EL (cell line): ENCODE measurements around the gene CLTC.

Source experiments
- DNase-seq: peaks from one replicate; pipeline ENCODE4 v3.0.0-alpha.2; 2016

Gene CLTC

DNA sequence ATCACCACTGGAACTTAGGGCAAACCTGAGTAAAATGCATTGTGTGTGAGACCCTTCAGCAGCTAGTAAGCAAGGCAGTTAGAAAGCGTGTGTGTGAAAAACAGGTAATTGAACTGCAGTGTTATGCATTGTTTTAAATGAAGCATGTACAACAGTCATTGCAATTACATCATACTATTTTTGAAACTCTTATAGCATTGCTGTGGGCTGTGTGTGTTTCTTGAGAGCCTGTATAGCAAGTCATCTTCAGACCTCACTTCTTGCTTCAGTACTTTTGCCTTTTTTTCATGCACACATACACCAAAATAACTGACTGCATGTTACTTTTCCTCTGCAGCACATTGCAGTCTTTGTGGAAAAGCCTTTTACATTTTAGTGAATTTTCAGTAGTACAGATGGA, 68.3 kb downstream of the CLTC start:
- DNase-seq: no peak

DNA sequence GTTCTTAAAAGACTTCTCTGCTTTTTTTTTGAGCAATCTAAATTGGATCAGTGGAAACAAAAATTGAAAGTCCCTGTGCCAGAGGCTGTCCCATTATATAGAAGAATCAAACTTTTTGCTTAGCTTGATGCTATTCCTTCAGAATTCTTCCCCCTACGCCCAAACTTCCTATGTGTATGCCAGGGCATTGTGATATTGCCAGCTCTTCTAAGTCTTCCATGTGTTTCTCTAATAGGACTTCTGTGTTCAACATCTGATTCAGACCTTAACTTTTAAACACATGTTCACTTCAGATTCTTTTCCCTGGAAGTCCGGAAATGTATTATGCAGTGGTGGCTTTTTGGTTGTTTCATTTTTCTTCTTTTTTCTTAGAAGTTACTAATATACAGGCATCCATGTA, 68.8 kb downstream of the CLTC start:
- DNase-seq: no peak

DNA sequence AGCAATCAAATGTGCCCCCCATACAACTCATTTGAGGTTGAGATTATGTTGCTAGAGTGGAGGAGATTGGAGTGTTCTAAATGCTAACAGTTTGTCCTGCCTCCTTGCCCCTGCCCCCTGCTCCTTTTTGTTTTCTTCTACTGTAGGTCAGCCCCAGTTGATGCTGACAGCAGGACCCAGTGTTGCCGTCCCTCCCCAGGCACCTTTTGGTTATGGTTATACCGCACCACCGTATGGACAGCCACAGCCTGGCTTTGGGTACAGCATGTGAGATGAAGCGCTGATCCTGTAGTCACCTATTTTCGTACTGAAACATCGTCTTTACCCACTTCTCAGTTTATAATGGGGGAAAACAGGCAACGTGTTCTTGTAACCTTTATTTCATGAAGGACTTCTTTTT, 73.9 kb downstream of the CLTC start:
- DNase-seq: no peak

DNA sequence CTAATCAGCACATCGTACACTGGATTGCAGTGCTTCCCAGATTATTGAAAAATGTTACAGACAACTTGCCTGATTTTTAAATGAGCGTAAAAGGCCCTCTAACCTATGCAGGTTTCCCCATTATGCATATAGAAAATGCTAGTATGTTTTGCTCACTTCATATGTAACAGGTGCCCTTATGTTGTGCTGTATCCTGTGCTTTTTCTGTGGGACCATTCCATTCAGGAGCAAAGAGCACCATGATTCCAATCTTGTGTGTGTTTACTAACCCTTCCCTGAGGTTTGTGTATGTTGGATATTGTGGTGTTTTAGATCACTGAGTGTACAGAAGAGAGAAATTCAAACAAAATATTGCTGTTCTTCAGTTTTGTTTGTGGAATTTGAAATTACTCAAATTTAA, 74.6 kb downstream of the CLTC start:
- no peak for DNase-seq

DNA sequence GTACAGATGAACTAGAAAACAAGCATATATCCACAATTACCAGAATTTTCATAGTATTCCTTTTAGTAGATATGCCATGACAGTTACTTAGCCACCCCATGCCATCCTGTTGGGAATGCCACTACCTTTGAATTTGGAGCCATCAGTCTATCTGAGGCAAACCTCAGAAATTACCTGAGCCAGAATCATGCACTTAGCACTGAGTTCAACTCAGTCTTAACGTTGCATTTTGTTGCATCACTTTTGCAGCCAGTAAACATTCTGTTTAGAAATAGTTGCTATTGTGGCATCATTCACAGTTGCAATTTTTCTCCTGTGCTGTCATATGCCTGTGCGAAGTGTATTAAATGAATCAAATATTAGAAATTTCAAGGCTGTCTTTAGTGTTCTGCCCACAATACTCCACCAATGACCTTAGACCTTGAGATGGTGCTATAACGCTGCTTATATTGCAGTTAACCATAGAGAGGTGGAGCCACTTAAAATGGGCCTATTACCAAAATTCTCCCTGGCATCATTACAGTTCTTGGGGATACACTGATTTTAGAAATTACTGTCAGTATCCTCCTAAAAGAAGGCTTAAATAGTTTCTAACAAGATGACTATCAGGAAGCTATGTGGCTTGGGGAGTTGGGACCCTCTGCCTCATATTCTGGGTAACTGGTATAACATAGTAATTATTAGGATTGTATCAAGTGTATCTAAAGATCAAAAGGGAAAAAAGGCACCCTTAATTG, 76.4 kb downstream of the CLTC start:
- DNase-seq: no peak

DNA sequence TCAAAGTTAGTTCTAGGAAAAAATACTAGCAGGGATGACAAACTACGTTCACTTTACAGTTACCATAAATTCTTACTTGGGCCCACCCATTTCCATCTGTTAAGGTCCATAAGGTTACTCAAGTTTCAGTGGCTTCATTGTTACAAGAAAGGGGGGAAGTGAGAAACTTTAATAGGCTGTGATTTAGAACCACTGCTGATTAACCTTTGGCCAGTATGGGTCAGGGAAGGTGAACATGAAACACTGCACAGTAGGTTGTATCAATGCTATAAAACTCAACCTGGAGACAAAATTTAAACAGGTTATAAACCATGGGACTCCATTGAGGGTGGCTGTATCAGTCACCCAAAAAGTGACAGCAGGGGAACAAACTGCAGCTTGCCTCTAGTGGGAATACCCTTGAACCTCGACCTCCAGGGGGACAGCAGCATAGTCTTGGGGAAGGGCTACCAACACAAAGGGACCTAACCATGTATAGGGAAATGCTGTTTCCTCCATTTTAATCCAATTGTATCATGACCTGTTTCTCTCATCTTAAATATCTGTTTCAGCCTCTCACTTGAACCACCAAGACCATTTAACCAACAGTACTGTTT, 77.1 kb downstream of the CLTC start:
- no peak for DNase-seq

DNA sequence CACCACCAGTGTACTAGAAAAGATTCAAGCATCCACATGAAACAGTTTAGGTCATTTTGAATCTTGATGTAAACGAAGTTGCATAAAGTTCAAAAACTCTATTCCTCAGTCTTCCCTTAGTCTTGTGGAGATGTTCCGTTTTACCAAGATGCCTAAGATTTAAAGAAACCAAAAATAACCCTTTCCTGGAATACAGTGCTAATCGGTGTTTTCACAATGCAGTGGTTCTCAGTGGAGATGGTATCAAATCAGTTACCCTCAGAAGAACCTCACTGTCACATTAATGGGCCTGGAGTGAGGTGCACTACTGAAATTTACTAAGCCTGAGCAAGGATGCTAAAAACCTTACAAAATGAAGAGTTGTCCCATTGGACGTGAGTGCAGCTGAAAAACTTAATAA, 78.4 kb downstream of the CLTC start:
- DNase-seq: no peak

DNA sequence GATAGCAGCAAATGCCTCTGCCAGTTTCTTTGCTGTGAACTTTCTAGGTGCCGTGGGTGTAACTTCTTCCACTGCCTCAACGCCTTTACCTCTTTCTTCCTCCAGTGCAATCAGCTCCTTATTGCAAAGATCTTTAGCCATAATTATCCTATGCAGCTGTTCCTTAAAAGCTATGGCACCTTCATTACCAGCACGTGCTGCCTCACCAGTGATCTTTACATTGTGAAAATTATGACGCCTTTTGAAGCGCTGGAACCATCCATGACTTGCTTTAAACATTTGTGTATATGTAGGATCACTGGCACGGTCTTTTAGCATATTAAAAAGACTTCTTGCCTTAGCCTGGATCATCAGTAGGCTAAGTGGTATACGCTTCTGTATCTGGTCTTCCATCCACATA, 79.5 kb downstream of the CLTC start:
- DNase-seq: no peak

DNA sequence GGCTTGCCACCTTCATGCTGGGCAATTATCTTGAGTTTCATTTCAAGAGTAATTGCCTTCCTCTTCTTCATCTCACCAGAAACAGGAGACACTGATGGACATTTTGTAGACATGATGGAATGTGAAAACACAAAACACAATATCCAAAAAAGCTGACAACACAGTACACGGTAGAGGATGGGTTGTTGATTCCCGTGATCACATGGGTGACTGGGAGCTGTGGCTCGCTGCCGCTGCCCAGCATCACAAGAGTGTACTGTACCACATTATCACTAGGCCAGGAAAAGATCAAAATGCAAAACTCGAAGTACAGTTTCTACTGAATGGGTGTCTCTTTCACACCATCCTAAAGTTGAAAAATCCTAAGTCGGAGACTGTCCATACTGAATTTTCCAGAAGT, 80.1 kb downstream of the CLTC start:
- DNase-seq: no peak

DNA sequence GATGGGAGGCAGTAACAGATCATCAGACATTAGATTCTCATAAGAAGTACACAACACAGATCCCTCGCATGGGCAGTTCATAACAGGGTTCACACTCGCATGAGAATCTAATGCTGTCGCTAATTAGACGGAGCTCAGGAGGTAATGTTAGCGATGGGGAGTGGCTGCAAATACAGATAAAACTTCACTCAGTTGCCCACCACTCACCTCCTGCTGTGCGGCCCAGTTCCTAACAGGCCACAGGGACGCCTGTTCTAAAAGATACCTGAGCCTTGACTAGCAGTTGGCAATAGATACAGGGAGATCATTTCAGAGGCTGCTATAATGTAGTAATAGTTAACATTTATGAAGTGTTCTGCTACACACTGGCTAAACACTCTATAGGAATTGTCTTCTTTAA, 82.6 kb downstream of the CLTC start:
- DNase-seq: no peak

DNA sequence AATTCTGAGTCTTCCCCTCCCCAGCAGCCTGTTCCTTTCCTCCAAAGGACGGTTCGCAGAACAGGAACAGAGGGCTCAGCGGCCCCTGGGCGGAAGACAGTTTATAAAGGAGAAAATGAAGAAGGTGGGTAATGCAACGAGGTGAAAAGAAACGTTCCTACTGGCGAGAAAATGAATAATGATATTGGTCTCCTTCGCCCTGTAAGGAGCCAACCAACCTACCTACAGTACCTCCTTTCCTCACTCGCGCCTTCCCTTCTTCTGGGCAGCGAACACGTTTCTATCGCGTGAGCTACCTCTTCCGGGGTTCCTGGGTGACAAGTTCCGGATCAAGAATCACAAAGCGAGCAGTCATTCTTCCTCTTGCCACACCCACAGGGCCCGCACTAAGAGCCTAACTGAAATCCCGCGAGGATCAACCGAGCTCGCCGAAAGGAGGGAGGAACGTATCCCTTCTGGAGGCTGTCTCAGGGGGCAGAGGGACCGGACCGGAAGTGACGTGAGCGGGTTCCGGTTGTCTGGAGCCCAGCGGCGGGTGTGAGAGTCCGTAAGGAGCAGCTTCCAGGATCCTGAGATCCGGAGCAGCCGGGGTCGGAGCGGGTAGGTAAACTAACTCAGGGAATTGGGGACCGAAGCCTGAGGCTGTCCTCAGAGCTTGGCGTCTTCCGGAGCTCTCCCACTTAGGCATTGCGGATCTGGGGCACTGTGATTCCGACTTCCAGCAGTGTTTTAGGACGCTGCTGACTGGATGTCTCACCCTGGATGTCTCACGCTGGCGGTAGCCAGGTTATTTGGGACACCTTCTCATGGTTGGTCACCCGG, 87.7 kb downstream of the CLTC start, which contains the start of the genes PTRH2 and VMP1:
Gene PTRH2 (minus strand): TSS at position 282 of the 822 bp plus-strand sequence. CDS start 9,452 bp downstream, outside the sequence.
Gene VMP1 (plus strand): TSS at position 506 of the 822 bp plus-strand sequence. CDS start 23,793 bp downstream, outside the sequence.
- peak; percentile 100 for DNase-seq

DNA sequence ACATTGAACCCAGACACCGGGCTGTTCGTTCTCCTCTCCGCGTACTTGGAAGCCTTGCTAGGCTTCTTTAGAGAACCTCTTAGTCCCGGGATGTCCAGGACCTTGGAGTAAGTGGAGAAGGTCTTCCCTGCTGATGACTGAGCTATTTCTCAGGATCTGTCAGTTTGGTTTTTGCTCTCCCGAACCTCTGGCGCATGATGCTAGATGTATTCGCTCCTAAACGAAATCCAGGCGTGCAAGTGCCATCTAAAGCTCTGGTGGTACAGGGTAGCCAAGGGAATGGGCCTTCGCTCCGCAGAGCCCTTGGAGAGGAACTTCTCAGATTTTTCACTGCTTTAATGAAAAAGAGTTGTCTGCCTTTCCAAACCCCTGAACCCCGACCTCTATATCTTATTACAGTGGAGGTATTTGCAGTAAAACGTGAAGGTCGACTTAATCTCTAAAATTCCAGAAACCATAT, 88.3 kb downstream of the CLTC start:
- DNase-seq: no peak

DNA sequence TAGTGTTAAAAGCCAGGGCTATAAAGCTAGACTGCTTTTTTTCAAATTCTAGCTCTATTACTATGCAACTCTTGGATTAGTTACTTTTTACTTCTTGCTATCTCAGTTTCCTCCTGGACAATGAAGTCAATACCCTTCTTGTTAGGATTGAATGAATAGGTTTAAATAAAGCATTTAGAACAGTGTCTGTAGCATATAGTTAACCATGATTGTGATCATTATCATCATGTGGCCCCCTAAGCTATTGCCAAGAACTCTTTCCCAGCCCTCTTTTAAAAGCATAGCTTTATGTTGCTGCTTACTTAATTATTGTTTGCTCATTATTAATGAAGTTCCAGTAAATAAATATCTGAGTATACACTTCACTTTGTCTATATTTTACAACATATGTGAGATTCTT, 92.2 kb downstream of the CLTC start:
- no peak for DNase-seq

DNA sequence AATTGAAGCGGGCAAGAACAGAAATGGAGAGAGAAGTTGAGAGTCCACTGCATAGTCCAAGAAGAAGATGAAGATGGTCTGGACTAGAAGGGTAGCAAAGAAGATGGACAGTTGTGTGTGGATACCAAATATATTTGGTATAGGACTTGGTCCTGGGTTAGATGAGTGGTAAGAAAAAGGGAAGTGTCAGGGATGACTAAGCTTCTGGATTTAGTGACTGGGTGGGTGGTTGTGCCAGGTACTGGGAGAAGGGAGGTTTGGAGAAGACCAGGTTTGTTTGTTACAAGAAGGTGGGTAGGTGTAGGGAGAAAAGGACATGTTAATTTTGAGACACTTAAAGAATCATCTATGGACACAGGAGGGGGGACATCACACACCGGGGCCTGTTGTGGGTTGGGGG, 93.2 kb downstream of the CLTC start:
- DNase-seq: no peak

DNA sequence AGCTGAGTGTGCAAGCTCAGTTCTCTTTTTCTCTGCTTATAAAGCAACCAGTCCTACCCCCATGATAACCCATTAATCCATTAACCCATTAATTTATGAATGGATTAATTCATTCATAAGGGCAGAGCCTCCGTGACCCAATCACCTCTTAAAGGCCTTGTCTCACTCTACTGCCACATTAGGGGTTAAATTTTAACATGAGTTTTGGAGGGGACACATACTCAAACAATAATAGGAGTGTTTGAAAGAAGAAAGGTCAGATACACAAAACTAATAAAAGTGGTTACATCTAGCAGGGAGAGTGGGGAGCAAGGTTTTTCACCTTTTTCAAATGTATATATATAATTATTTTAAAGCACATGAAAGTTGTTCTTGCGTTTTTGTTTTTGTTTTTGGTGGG, 94.6 kb downstream of the CLTC start:
- DNase-seq: no peak

DNA sequence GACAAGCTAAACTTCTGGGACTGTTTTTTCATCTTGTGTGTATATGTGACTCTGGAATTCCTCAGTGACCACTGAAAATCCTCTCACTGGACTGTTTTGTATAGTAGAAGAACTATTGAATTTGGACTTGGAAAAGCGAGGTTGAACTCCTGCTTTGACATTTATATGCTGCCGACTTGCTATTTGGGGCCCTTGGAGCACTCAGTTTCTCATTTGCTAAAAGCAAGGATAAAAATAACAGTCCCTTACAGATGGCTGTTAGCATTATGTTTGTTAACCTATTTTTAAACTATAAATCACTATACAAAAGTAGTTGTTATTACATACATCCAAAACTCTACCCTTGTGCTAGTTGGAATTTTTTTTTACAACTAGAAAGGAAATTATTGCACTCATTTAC, 96.7 kb downstream of the CLTC start:
- DNase-seq: no peak

DNA sequence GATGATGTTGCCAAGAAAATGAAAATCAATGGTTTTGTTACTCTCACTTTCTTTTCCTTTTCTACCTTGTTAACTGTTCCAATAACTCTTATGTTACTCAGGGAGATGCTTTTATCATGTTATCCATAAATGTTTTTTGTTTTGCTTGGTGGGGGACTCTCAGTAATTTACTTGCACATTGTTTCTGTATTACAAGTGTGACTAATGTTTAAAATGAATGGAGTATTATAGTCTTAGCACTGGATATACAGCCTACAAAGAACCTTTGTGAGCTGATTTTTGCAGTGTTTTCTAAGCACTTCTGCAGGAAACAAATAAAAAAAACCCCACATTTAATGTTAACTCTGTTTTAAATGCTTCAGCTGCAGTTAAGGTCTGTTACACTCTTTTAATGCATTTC, 99.8 kb downstream of the CLTC start:
- DNase-seq: no peak

DNA sequence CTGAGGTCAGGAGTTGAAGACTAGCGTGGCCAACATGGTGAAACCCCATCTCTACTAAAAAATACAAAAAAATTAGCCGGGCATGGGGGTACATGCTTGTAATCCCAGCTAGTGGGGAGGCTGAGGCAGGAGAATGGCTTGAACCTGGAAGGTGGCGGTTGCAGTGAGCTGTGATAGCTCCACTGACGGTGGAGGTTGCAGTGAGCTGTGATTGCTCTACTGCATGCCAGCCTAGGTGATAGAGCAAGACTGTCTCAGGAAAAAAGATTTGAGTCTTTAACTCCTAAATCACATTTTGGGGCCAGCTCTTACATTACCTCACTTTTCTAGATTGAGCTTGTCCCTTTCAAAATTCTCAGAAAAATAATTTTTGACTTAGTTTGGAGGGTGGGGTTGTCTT, 102.9 kb downstream of the CLTC start:
- DNase-seq: no peak

DNA sequence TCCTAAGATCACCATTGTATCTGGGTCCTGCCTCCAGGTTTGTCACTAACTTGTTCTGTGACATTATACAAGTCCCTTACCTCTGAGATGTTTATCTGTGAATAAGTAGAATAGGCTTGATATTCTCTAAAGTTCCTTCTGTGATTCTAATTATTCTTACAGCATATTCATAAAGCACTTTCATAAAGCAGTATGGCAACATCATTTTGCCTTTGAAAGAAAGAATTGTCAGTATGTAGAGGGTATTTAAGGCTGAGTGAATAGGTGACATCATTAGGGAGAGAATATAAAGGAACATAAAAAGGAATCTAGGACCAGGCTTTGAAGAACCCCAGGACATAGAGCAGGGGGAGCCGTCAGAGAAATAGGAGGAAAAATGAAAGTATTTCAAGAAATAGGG, 103.3 kb downstream of the CLTC start:
- no peak for DNase-seq

DNA sequence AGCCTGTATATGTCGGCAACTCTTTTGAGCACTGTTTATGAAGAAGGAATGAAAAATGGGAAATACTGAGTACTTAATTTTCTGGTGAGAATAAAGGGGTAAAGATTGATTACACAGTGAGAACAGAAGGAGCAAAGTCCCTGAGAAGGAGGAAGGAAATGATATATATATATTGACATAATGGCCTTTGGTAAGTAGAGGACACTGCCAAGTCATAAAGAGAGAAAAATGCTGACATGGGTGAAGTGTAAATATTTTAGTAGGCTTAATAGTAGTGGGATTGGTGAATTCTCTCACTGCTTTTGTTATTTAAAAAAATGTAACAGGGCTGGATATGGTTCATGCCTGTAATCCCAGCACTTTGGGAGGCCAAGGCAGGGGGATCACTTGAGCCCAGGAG, 103.9 kb downstream of the CLTC start:
- DNase-seq: no peak

DNA sequence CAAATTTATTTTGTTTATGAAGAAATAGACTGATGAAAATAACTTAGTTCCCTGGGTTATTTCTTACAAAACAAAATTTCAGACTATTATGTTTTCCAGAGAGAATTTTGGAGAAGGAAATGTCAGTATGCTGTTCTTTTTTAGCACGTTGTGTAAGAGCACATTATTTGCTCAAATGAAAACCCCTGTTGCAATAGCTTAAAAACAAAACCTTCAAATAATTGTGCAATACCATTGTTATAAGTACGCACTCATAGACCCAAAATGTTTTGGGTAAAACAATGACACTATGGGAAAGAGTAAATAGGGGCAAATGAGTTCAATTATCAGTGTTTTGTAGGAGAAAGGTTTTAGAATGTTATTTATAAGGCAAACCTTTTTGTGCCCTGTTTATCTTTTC, 106.0 kb downstream of the CLTC start:
- DNase-seq: no peak

DNA sequence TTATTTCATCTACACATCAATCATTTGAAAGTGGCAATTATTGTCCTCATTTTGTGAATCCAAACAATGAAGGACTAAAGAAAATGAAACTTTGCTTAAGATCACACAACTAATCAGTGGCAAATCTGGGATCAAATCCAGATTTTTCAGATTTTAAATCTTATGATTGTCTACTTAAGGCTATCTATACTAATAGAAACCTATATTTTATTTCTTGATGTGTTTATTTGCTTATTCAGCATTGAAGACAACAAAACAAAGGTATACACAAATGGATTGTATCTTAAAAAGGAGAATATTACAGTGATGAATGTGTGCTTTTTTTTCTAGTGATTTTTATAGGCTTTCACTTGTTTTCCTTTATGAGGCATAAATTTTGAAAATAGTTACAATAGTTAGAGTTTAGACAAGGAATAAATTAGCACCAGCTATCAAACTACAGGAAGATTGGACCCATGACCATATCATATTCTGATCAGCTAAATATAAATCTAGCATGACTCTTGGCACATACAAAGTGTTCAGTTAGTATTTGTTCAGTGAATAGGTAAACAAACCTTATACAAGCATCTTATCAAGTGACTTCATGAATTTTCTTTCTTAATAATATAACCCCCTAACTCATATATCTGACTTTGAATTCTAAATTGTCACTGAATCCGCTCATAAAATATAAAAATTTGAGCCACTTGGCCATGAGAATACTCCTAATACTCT, 108.3 kb downstream of the CLTC start:
- DNase-seq: no peak

DNA sequence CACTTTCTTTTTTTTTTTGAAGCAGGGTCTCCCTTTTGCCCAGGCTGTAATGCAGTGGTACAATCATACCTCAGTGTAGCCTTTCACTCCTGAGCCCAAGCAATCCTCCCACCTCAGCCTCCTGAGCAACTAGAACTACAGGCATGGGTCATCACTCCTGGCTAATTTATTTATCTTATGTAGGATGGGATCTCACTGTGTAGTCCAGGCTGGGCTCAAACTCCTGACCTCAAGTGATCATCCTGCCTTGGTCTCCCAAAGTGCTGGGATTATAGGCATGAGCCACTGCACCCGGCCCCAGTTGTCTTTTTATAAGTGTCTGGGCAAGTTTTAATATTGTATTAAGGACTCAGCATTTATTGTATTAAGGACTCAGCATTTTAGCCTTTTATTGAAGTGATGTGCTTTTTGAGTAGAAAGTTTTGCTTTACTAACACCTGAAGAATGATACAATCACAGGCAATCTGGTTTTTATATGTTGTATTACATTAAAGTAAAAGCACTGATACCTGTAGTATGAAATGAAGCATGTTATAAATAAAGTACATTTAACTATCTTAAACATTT, 110.7 kb downstream of the CLTC start:
- no peak for DNase-seq
